Left forelimb (tissue), 1 donor: ENCODE data around the gene DSC3.

ENCODE experiments used
- DNase-seq: peaks from one replicate; pipeline ENCODE4 v3.0.0-alpha.2; 2018; ENCODE audit warnings: low spot score

Gene DSC3

DNA sequence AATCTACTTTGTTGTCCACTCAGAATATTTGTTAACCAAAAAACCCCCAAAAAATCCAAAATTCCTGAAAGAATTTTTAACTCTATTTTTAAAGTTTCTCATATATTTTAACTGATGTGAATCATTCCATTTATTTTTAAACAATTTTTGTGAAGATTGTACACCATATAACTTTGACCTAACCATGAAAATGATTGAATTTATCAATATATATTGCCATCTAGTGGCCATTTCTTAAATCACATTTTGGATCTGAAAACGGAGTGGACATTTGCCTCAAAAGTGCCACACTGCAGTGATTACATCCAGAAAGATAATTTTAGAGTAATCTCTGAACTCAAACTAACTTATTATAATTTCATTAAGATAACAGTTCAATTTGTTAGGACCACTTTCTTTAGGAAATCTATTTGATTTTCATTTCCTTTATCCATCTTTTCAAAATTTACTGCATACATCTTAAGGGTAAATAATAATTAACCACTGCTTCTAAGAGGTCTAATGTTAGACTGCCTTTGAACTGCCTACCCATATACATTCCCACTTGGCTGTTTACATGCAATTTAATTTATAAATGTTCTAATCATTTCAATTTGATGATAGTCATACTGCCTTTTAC is 71.1 kb downstream of the DSC3 start:
- DNase-seq, result no peak

- no peak for DNase-seq
Measured at GRCh38 chr18:30970196-30970816, 72.2 kb downstream of the DSC3 start.

DNA sequence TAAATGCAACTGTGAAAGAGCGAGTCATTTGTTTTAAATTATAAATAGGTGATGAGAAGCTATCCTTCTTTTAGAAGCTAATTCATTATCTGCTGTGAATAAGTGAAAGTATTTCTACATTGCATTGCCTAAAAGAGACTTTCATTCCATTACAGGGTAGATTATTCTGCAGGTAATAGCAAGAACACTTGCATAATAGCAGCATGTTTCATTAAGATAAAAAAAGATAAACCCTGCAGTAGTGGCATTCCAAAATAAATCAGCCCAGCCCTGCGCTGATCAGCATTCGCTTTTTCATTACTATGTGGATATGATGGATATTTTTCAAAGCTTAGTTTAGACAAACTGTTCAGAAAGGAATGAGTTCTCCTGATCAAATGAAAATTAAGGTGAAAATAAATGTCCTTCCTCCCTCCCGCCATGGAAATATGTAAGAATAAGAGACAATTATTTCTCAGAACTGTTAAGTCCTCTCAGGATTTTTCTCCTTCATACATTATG is 72.8 kb downstream of the DSC3 start:
- DNase-seq, result no peak

DNA sequence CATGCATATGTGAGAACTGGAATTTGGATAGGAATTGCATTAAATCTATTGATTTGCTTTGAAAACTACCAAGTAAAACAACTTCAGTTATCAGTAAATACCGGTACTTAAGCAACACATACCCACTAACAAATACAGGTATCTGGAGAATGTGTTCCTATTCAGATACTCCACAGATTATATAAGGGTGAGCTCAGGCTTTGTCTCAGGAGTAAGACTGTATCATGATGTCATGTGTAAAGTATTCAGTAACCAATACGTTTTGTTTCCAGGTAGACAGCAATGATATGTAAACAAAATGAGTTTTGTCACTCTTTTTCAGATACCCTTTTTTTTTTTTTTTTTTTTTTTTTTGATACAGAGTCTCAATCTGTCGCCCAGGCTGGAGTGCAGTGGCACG is 74.8 kb downstream of the DSC3 start:
- no peak for DNase-seq

DNA sequence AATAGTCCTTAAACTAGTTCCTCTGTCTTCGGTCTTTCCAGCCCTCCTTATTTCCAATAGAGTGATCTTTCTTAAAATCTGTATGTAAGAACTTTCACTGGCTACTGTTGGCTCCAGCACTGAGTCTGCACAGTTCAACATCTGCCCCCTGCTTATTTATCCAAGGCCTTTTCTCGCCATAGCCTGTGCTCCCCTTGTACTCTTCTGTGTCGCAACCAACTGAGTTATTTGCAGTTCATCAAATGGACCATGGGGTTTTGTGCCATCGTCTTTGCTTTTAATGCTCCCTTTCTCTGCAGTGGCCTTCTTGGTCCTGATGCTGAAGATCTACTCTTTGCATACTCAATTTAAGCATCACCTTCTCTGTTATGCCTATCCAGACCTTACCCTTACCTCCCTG is 77.3 kb downstream of the DSC3 start:
- no peak for DNase-seq

- DNase-seq, result no peak
Measured at GRCh38 chr18:30960661-30961060, 81.9 kb downstream of the DSC3 start.

DNA sequence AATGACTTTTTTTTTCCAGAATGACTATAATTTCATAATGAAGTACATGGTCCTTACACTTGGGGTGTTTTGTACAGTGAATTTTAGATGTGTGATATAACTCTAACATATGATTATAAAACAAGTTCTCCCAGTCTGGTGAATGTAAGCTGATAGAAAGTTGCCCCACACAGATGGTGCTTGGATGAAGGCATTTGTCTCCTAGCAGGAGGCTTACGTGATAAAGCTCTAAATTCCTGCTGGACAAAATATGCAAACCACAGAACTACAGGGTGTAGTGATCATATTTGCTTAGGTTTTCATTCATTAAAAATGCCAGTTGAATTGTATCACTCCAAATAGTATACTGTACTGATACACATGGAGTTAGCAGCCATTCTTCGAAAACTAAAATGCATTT is 85.5 kb downstream of the DSC3 start:
- no peak for DNase-seq

- DNase-seq, result no peak
Measured at GRCh38 chr18:30954262-30954661, 88.3 kb downstream of the DSC3 start.

DNA sequence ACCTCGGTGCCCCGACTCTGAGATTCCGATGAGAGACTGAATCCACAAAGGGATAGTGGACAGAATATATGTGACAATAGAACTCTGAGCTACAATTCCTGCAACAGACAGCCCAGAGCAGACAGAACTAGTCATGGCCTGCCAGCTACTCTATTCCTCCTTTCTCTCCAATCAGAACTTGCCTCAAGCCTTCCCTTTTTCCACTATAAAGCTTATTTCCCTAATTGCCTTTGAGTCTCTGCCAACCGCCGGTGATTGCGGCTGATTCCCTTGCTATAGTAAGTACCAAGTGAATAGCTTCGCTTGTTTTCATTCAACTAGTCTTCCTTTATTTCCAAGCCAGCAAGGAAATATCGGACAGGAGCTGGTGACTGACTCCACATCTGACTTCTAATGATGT is 96.8 kb downstream of the DSC3 start:
- no peak for DNase-seq

GRCh38 chr18:30944773-30945417 is 97.6 kb downstream of the DSC3 start:
- no peak for DNase-seq

- no peak for DNase-seq
Measured at GRCh38 chr18:30940952-30941539, 101.5 kb downstream of the DSC3 start.
